Measurements from ENCODE around the gene POLR1B.

POLR1B gene

GRCh38 chr2:112582314-112582746 is 40.1 kb downstream of the POLR1B start:
- no peak for DNase-seq (ENCODE audit: extremely low read depth, low read depth)
- peak; percentile 46 for TF ChIP-seq CTCF (IDR thresholded peaks at IDR 0.05; ENCODE audit: low read depth, low read length)

- no peak for DNase-seq (ENCODE audit: extremely low read depth, low read depth)
- no peak for TF ChIP-seq CTCF (IDR thresholded peaks at IDR 0.05; ENCODE audit: low read depth, low read length)
Measured at GRCh38 chr2:112583497-112584133, 41.4 kb downstream of the POLR1B start.

GRCh38 chr2:112584134-112584890 is 42.0 kb downstream of the POLR1B start, which contains the start of gene CHCHD5:
CHCHD5 (plus strand) TSS chr2:112584609; CDS start chr2:112584648, 39 bp downstream.
- peak; percentile 90 for DNase-seq (ENCODE audit: extremely low read depth, low read depth)
- TF ChIP-seq CTCF (IDR thresholded peaks at IDR 0.05; ENCODE audit: low read depth, low read length), result no peak; the same call in 1 of the 2 replicates

GRCh38 chr2:112584891-112585250 is 42.6 kb downstream of the POLR1B start:
- TF ChIP-seq CTCF (IDR thresholded peaks at IDR 0.05; ENCODE audit: low read depth, low read length), result no peak
- DNase-seq (ENCODE audit: extremely low read depth, low read depth), result no peak

- no peak for DNase-seq (ENCODE audit: extremely low read depth, low read depth)
- no peak for TF ChIP-seq CTCF (IDR thresholded peaks at IDR 0.05; ENCODE audit: low read depth, low read length)
Measured at GRCh38 chr2:112585400-112585799, 43.1 kb downstream of the POLR1B start.

GRCh38 chr2:112585873-112586464 is 43.7 kb downstream of the POLR1B start:
- TF ChIP-seq CTCF (IDR thresholded peaks at IDR 0.05; ENCODE audit: low read depth, low read length), result no peak
- no peak for DNase-seq (ENCODE audit: extremely low read depth, low read depth)

- TF ChIP-seq CTCF (IDR thresholded peaks at IDR 0.05; ENCODE audit: low read depth, low read length), result no peak
Measured at GRCh38 chr2:112588611-112589045, 46.4 kb downstream of the POLR1B start.

More at GRCh38 chr2:112588611-112589045, 46.4 kb downstream of the POLR1B start:
- no peak for DNase-seq (ENCODE audit: extremely low read depth, low read depth)
